ENCODE measurements around the gene HMGXB4. TPM values are rescaled to one million over a fixed set of nuclear protein-coding genes. Genes with fewer than 3 reads are reported as not detected.
A peak's percentile ranks its signal among the peaks of the same experiment; 100 is the strongest.

HMGXB4 gene
- polyA plus RNA-seq, 1 donor = 18.6 TPM

DNA sequence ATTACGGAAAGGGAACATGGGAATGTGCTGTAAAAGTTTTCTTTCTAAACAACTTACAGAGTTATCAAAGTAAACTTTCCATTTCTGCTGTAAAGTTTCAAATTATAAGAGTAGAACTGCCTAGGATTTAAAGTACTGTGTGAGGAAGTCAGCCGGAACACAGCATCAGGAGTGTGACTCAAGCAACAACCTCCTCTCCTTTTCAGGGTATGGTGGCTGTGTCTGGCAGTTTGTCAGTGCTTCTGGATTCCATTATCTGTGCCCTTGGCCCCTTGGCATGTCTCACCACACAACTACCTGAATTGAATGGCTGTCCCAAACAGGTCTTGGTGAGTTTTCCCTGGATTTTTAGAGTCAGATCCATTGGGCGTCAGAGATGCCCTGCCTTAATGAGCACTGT, 35.5 kb downstream of the HMGXB4 start:
- WGBS (ENCODE audit: insufficient coverage, low lambda C conversion rate) = no CpG with 5 or more reads among the region's 3 CpGs
- no peak overlapping the region for H3K4me3 ChIP-seq (ENCODE audit: low read length)
- no peaks in the 10 kb centered on the region for H3K9me3 ChIP-seq (ENCODE audit: control insufficient read depth, low read depth, low read length)
- no peak for DNase-seq
- H3K4me1 ChIP-seq (ENCODE audit: control insufficient read depth, insufficient read depth, low read length) = peaks cover 7% of the 10 kb centered on the region
- peaks cover 55% of the 10 kb centered on the region for H3K36me3 ChIP-seq (ENCODE audit: control insufficient read depth, insufficient read depth, low read length)
- H3K27me3 ChIP-seq (ENCODE audit: control insufficient read depth, insufficient read depth, low read length) = no peaks in the 10 kb centered on the region
- no peak overlapping the region for H3K27ac ChIP-seq (ENCODE audit: low read length)

DNA sequence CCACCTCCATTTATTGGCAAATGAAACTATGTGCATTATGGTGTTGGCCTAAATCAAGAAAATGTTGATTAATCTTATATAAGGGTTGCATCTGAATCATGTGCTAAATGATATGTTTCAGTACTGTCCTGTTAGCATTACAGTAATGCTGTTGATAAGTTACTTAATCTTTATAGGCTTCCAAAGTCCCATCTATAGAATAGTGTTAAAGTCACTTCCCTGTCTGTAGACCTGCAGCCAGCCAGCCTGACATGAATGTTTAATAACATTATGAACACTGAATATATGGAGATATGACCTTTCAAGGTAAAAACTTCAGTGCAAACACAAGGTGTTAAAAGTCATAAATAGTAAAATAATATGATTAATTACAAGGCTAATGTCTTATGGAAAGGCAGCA, 38.8 kb downstream of the HMGXB4 start:
- H3K4me3 ChIP-seq (ENCODE audit: low read length) = no peak overlapping the region
- H3K4me1 ChIP-seq (ENCODE audit: control insufficient read depth, insufficient read depth, low read length) = peaks cover 9% of the 10 kb centered on the region
- peak overlapping the region; percentile 39 for H3K27ac ChIP-seq (ENCODE audit: low read length)
- no peaks in the 10 kb centered on the region for H3K27me3 ChIP-seq (ENCODE audit: control insufficient read depth, insufficient read depth, low read length)
- H3K36me3 ChIP-seq (ENCODE audit: control insufficient read depth, insufficient read depth, low read length) = peaks cover 32% of the 10 kb centered on the region
- peak in 1 of 2 donors; percentile 75 for DNase-seq
- peaks cover 3% of the 10 kb centered on the region for H3K9me3 ChIP-seq (ENCODE audit: control insufficient read depth, low read depth, low read length)

DNA sequence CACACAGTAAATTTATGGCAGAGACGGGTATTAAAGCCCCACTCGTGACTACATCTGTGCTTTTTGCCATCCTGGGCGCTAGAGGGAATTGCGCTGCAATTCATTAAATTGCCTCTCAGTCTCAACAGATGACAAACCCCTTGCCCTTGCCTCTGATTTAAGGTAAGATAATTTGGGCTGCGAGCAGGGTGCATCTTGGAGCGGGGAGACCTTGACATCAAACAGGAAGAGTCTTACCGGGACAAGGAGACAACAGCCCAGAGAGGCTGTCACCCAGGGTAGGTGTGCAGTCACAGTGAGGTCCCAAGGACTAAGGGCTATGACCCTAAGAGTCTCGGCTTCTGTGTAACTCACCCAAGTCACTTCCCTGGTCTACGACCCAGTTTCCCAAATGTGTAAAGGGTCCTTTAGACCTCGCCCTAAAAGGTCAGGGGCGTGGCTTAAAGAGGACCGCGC, 42.0 kb downstream of the HMGXB4 start:
- WGBS (ENCODE audit: insufficient coverage, low lambda C conversion rate) = 12% methylated on average over 3 of the region's 13 CpGs
- H3K4me1 ChIP-seq (ENCODE audit: control insufficient read depth, insufficient read depth, low read length) = peaks cover 16% of the 10 kb centered on the region
- DNase-seq = peak in 1 of 2 donors; percentile 32

DNA sequence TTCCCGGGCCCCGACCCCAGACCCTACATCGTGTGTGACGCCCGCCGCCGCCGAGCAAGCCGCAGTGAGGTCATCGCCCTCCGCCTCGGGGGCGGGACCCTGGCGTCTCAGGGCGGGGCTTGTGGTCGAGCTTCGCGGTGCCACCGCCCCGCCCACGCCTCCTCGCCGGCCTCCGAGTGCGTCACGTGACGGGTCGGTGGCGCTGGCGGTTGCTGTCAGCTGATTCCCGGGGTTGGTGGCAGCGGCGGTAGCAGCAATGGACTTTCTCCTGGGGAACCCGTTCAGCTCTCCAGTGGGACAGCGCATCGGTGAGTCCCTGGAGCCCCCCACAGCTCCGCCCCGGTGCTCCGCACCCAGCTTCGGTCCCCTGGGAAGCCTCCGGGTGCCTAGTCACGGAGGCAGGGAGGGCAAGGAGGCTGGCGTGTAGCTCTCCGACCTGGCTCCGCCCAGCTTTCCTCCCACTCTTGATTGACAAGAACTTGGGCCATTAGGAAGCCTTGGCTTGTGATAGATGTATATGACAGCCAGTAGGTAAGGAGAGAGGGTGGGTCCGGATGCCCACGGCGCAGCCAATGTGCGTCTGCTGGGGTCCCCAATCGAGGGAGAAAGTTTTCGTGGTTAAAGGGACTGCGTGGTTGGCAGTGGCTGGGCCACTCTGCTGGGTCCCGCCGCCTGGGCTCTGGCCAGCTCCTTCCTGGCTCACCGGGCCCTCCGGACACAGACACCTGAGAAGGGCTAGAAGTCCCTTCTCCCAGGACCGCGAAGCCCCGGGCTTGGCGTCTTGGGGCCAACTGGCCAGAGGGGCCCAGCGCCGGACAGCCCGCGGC, 42.6 kb downstream of the HMGXB4 start, which contains the start of gene TOM1:
Gene TOM1 (plus strand): TSS at position 222 of the 827 bp plus-strand sequence. CDS start 35 bp downstream, at position 257.
- Histone ChIP-seq H3K36me3 (ENCODE audit: control insufficient read depth, insufficient read depth, low read length) (peaks cover 14% of the 10 kb centered on the region), H3K27me3 (ENCODE audit: control insufficient read depth, insufficient read depth, low read length) (no peaks in the 10 kb centered on the region), H3K4me1 (ENCODE audit: control insufficient read depth, insufficient read depth, low read length) (peaks cover 16% of the 10 kb centered on the region), H3K9me3 (ENCODE audit: control insufficient read depth, low read depth, low read length) (peaks cover 3% of the 10 kb centered on the region), H3K27ac (ENCODE audit: low read length) (peak within 1 kb of the TSS; percentile 95), H3K4me3 (ENCODE audit: low read length) (peak within 1 kb of the TSS; percentile 80)
- peak; percentile 97 to 99 for DNase-seq
- WGBS (ENCODE audit: insufficient coverage, low lambda C conversion rate) = no CpG with 5 or more reads among the region's 64 CpGs

More for the DNA sequence above, 42.0 kb downstream of the HMGXB4 start:
- Histone ChIP-seq H3K27me3 (ENCODE audit: control insufficient read depth, insufficient read depth, low read length) (no peaks in the 10 kb centered on the region), H3K9me3 (ENCODE audit: control insufficient read depth, low read depth, low read length) (peaks cover 3% of the 10 kb centered on the region), H3K4me3 (ENCODE audit: low read length) (peak overlapping the region; percentile 80), H3K27ac (ENCODE audit: low read length) (peak overlapping the region; percentile 95), H3K36me3 (ENCODE audit: control insufficient read depth, insufficient read depth, low read length) (peaks cover 16% of the 10 kb centered on the region)

DNA sequence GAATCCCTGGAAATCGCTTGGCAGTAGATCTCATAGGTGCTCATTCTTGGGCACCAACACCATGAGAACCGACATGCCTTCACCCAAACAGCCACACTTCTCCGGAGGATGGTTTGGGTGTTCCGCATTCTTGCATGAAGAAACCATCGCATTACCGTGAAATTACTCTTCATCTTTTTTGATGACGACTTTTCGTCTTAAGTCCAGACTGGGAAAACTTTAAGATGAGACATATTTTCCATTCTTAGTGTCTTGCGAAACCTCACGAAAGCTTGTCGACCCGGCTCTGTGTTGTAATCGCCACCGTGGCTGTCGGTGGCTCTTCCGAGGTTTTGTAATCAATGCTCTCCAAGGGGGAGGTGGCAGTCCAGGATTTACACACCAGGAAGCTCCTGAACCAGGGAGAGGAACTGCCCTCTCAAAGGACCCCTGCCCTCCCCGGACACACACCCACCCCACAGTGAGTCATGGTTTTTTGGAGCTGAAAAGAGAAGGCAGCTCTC, 44.1 kb downstream of the HMGXB4 start:
- Histone ChIP-seq H3K36me3 (ENCODE audit: control insufficient read depth, insufficient read depth, low read length) (peaks cover 15% of the 10 kb centered on the region), H3K27me3 (ENCODE audit: control insufficient read depth, insufficient read depth, low read length) (no peaks in the 10 kb centered on the region), H3K27ac (ENCODE audit: low read length) (peak overlapping the region; percentile 95), H3K4me1 (ENCODE audit: control insufficient read depth, insufficient read depth, low read length) (peaks cover 12% of the 10 kb centered on the region), H3K4me3 (ENCODE audit: low read length) (peak overlapping the region; percentile 80), H3K9me3 (ENCODE audit: control insufficient read depth, low read depth, low read length) (peaks cover 3% of the 10 kb centered on the region)
- DNase-seq = peak; percentile 88
- WGBS (ENCODE audit: insufficient coverage, low lambda C conversion rate) = 73% methylated on average over 3 of the region's 17 CpGs

DNA sequence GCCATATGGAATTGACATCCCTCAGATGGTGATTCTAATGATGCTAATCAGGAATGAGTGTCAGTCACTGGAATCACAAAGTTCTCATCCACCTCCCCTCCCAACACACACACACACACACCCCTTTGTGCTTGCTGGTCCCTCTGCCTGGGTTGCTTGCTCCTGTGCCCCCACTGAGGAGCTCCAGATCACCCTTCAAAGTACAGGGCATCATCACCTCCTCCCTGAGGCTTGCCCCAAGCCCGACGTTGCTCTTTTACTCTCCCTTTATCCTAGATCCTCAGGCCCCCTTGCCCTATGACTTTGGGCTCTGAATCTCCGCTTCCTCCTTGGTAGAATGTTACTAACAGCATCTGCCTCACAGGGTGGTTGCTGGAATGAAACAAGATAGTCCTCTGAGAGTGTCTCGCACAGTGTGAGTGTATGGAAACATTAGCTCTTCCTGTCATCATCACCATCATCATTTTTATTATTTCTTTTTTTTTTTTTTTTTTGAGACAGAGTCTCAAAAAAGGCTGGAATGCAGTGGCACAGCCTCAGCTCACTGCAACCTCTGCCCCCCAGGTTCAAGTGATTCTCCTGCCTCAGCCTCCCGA, 45.8 kb downstream of the HMGXB4 start:
- H3K9me3 ChIP-seq (ENCODE audit: control insufficient read depth, low read depth, low read length) = peaks cover 3% of the 10 kb centered on the region
- no peak for DNase-seq
- H3K4me3 ChIP-seq (ENCODE audit: low read length) = no peak overlapping the region
- H3K27me3 ChIP-seq (ENCODE audit: control insufficient read depth, insufficient read depth, low read length) = no peaks in the 10 kb centered on the region
- H3K27ac ChIP-seq (ENCODE audit: low read length) = no peak overlapping the region
- H3K36me3 ChIP-seq (ENCODE audit: control insufficient read depth, insufficient read depth, low read length) = peaks cover 17% of the 10 kb centered on the region
- no CpG with 5 or more reads among the region's 5 CpGs for WGBS (ENCODE audit: insufficient coverage, low lambda C conversion rate)
- peaks cover 9% of the 10 kb centered on the region for H3K4me1 ChIP-seq (ENCODE audit: control insufficient read depth, insufficient read depth, low read length)

DNA sequence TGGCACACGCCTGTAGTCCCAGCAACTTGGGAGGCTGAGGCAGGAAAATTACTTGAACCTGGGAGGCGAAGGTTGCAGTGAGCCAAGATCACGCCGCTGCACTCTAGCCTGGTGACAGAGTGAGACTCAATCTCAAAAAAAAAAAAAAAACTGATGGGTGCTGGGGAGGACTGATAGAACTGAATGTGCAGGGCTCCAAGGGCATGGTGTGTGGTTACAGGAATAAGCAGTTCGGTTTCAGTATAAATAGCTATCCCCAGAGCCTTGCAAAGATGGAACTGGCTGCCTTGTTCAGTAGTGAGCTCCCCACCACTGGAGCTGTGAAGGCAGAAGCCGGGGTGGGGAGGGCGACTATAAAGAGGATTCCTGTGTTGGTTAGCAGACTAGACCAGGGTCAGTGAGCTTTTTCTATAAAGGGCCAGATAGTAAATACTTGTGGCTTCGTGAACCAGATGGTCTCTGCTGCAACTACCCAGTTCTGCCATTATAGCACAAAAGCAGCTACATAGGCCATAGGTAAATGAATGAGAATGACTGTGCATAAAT, 48.3 kb downstream of the HMGXB4 start:
- Histone ChIP-seq H3K27me3 (ENCODE audit: control insufficient read depth, insufficient read depth, low read length) (no peaks in the 10 kb centered on the region), H3K27ac (ENCODE audit: low read length) (no peak overlapping the region), H3K9me3 (ENCODE audit: control insufficient read depth, low read depth, low read length) (no peaks in the 10 kb centered on the region), H3K4me1 (ENCODE audit: control insufficient read depth, insufficient read depth, low read length) (peaks cover 13% of the 10 kb centered on the region), H3K4me3 (ENCODE audit: low read length) (no peak overlapping the region), H3K36me3 (ENCODE audit: control insufficient read depth, insufficient read depth, low read length) (peaks cover 17% of the 10 kb centered on the region)
- DNase-seq = no peak
- WGBS (ENCODE audit: insufficient coverage, low lambda C conversion rate) = 50% methylated on average over 2 of the region's 8 CpGs

DNA sequence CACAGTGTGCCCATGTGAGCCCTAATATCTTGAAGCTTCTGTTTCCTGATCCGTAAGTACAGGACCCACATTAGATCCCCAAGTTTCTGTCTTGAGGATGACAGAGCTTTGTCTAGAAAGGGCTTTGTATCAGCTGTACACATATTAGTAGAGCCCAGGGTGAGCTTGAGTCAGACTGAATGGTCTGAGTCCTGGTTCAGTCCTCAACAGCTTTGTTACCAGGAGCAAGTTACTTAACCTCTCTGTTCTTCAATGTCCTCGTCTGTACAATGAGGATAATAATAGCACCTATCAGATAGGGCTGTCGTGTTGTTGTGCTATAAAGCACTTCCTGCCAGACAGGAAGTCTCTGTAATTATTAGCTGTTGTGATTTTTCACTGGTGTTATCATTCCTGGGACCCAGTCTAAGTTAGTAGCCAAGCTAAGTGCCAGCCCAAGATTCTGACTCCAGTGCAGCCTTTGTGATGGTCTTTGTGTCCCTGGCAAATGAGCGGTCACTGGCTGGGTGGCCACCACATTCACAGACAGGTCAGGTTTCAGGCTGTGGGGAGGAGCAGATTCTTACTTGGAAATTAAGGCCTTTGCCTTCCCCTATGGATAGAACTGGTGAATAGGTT, 49.2 kb downstream of the HMGXB4 start:
- Histone ChIP-seq H3K9me3 (ENCODE audit: control insufficient read depth, low read depth, low read length) (peaks cover under 1% of the 10 kb centered on the region), H3K27ac (ENCODE audit: low read length) (no peak overlapping the region), H3K36me3 (ENCODE audit: control insufficient read depth, insufficient read depth, low read length) (peaks cover 17% of the 10 kb centered on the region), H3K4me1 (ENCODE audit: control insufficient read depth, insufficient read depth, low read length) (peaks cover 16% of the 10 kb centered on the region), H3K27me3 (ENCODE audit: control insufficient read depth, insufficient read depth, low read length) (no peaks in the 10 kb centered on the region), H3K4me3 (ENCODE audit: low read length) (no peak overlapping the region)
- WGBS (ENCODE audit: insufficient coverage, low lambda C conversion rate) = no CpG with 5 or more reads among the region's 4 CpGs
- DNase-seq = peak in 1 of 2 donors; percentile 26

DNA sequence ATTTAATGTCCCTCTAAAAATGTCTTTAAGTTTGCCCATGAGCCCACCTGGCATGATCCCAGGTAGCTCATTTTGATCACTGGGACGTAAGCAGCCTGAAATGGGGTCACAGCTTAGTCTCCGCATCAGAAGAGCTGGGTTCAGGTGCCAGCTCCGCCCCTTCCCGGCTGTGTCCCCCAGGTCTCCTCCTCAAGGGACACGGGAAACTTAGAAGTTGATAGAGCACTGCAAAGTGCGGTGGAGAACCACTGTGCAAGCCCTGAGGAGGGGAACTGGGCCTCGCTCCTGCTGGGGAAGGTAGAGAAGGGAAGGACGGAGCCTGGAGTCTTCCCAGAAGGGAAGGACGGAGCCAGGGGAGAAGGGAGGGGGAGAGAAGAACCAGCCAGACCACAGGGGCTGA, 50.1 kb downstream of the HMGXB4 start:
- Histone ChIP-seq H3K36me3 (ENCODE audit: control insufficient read depth, insufficient read depth, low read length) (peaks cover 20% of the 10 kb centered on the region), H3K4me3 (ENCODE audit: low read length) (no peak overlapping the region), H3K9me3 (ENCODE audit: control insufficient read depth, low read depth, low read length) (peaks cover 7% of the 10 kb centered on the region), H3K4me1 (ENCODE audit: control insufficient read depth, insufficient read depth, low read length) (peaks cover 15% of the 10 kb centered on the region), H3K27ac (ENCODE audit: low read length) (no peak overlapping the region), H3K27me3 (ENCODE audit: control insufficient read depth, insufficient read depth, low read length) (no peaks in the 10 kb centered on the region)
- no peak for DNase-seq
- WGBS (ENCODE audit: insufficient coverage, low lambda C conversion rate) = no CpG with 5 or more reads among the region's 9 CpGs

DNA sequence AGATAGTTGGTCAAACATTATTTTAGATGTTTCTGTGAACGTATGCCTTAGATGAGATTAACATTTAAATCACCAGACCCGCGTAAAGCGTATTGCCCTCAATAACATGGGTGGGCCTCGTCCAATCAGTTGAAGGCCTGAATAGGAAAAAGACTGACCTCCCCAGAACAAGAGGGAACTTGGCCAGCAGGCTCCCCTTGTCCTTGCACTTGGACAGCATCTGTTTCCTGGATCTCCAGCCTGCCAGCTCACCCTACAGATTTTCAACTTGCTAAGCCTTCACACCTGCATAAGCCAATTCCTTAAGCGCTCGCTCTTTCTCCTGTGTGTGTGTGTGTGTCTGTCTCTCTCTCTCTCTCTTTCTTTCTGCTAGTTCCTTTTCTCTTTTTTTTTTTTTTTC, 50.6 kb downstream of the HMGXB4 start:
- Histone ChIP-seq H3K4me3 (ENCODE audit: low read length) (no peak overlapping the region), H3K27ac (ENCODE audit: low read length) (no peak overlapping the region), H3K4me1 (ENCODE audit: control insufficient read depth, insufficient read depth, low read length) (peaks cover 20% of the 10 kb centered on the region), H3K27me3 (ENCODE audit: control insufficient read depth, insufficient read depth, low read length) (no peaks in the 10 kb centered on the region), H3K9me3 (ENCODE audit: control insufficient read depth, low read depth, low read length) (peaks cover 7% of the 10 kb centered on the region), H3K36me3 (ENCODE audit: control insufficient read depth, insufficient read depth, low read length) (peaks cover 20% of the 10 kb centered on the region)
- DNase-seq = no peak
- WGBS (ENCODE audit: insufficient coverage, low lambda C conversion rate) = 93% methylated on average over 5 of the region's 7 CpGs
